Bladder microvascular endothelial cell (primary cell): ENCODE data around the gene NSG1. TPM values are rescaled to one million over a fixed set of nuclear protein-coding genes. Genes with fewer than 3 reads are reported as not detected.

Experiments used
- total RNA-seq: library from RNA; depleted of rRNA; stranded (reverse); fragments of >200 nt; gene quantifications from 2 replicates; pipeline ENCODE4 v1.2.3, GENCODE V29; 2014

Gene NSG1
- 0.81 and 0.94 TPM in 2 replicates for total RNA-seq

GRCh38 chr4:4386736-4387392, at the start of gene NSG1:
Gene NSG1 (plus strand): TSS chr4:4387102. CDS start chr4:4387630, 528 bp downstream.

Other genes starting within 250 kb of the NSG1 start
- not detected in 2 replicates for gene OTOP1, start 160.2 kb upstream of the NSG1 start, total RNA-seq
- gene TMEM128, start 138.9 kb upstream of the NSG1 start, total RNA-seq, result 12.5 and 17.5 TPM in 2 replicates
- gene LYAR, start 96.9 kb upstream of the NSG1 start, total RNA-seq, result 11.3 and 20.5 TPM in 2 replicates
- gene ZBTB49, start 96.9 kb upstream of the NSG1 start, total RNA-seq, result 3.4 and 6.7 TPM in 2 replicates
- 13.6 and 17.8 TPM in 2 replicates for gene STX18, start 154.9 kb downstream of the NSG1 start, total RNA-seq